ENCODE results near the gene RSL24D1. TPM values are rescaled to one million over a fixed set of nuclear protein-coding genes. Genes with fewer than 3 reads are reported as not detected.

Gene RSL24D1
- total and polyA plus RNA-seq, 2 of the 13 experiments (the other 11 are each of a cell fraction or from before 2014, with no cell fraction given), result 58.8 to 100.0 TPM

- no peak for TF ChIP-seq NFE2L2 (IDR thresholded peaks at IDR 0.05; ENCODE audit: low read length)
- peak; percentile 42; the same call in 1 of the 2 replicates for TF ChIP-seq MLX (CRISPR knock-in tag; IDR thresholded peaks at IDR 0.05)
- TF ChIP-seq MLLT10 (CRISPR knock-in tag; IDR thresholded peaks at IDR 0.05), result no peak
- no peak for TF ChIP-seq THYN1 (CRISPR knock-in tag; IDR thresholded peaks at IDR 0.05; ENCODE audit: borderline replicate concordance, low read depth)
- peak; percentile 65; the same call in 1 of the 2 replicates for TF ChIP-seq NR0B2 (CRISPR knock-in tag; IDR thresholded peaks at IDR 0.05)
- peak; percentile 31 for TF ChIP-seq MED8 (CRISPR knock-in tag; IDR thresholded peaks at IDR 0.05; ENCODE audit: insufficient replicate concordance)
- 0 out of 2 replicates have a peak, but pooled peaks have one; percentile 21 for TF ChIP-seq BORCS8-MEF2B (CRISPR knock-in tag; IDR thresholded peaks at IDR 0.05)
- TF ChIP-seq U2AF2 (IDR thresholded peaks at IDR 0.05; ENCODE audit: low read depth, low read length), result no peak
- no peak for TF ChIP-seq HDAC6 (IDR thresholded peaks at IDR 0.05; ENCODE audit: low read depth, low read length)
- TF ChIP-seq GPBP1L1 (CRISPR knock-in tag; IDR thresholded peaks at IDR 0.05), result no peak
- peak; percentile 55; the same call in 1 of the 2 replicates for TF ChIP-seq MEF2D (CRISPR knock-in tag; IDR thresholded peaks at IDR 0.05)
- TF ChIP-seq GATAD1 (CRISPR knock-in tag; IDR thresholded peaks at IDR 0.05), result peak; percentile 93
- TF ChIP-seq ZBTB38 (CRISPR knock-in tag; IDR thresholded peaks at IDR 0.05), result 0 out of 2 replicates have a peak, but pooled peaks have one; percentile 59
- TF ChIP-seq DRAP1 (CRISPR knock-in tag; IDR thresholded peaks at IDR 0.05), result peak; percentile 85
- no peak for TF ChIP-seq DMTF1 (CRISPR knock-in tag; IDR thresholded peaks at IDR 0.05)
- peak; percentile 90; the same call in 1 of the 2 replicates for TF ChIP-seq DZIP1 (CRISPR knock-in tag; IDR thresholded peaks at IDR 0.05)
- peak; percentile 75; the same call in 1 of the 2 replicates for TF ChIP-seq ZNF552 (CRISPR knock-in tag; IDR thresholded peaks at IDR 0.05; ENCODE audit: borderline replicate concordance)
- TF ChIP-seq ZNF180 (CRISPR knock-in tag; IDR thresholded peaks at IDR 0.05; ENCODE audit: borderline replicate concordance, low read depth), result no peak
Observed at GRCh38 chr15:55196458-55197361, at the start of gene RSL24D1 (continued).

Data from HepG2 (cell line).